HepG2 (cell line): ENCODE results near the gene TAF9B. TPM values are rescaled to one million over a fixed set of nuclear protein-coding genes. Genes with fewer than 3 reads are reported as not detected.

Experiments used
- ARNT ChIP-seq: fragments of 450-650 bp; IDR thresholded peaks from 2 replicates; pipeline ENCODE4 v1.6.1; 2017
- JUND ChIP-seq: sonication (generic); formaldehyde crosslinking; IDR thresholded peaks from 2 replicates; pipeline ENCODE4 v1.8.0; 2022; ENCODE audit warnings: mild to moderate bottlenecking, missing genetic modification reagents
- MAFG ChIP-seq: sonication (generic); formaldehyde crosslinking; IDR thresholded peaks from 2 replicates; pipeline ENCODE4 v1.5.1; 2020; ENCODE audit warnings: mild to moderate bottlenecking, missing genetic modification reagents
- SATB2 ChIP-seq: sonication (generic); formaldehyde crosslinking; IDR thresholded peaks from 2 replicates; pipeline ENCODE4 v1.5.0; 2020; ENCODE audit warnings: missing genetic modification reagents
- SPEN ChIP-seq: sonication (generic); formaldehyde crosslinking; IDR thresholded peaks from 2 replicates; pipeline ENCODE4 v1.5.1; 2020; ENCODE audit warnings: low read depth, mild to moderate bottlenecking, missing genetic modification reagents
- U2AF1 ChIP-seq: fragments of 200-400 bp; formaldehyde crosslinking; optimal IDR thresholded peaks from 2 replicates; pipeline ENCODE3; 2017; ENCODE audit warnings: mild to moderate bottlenecking, low read depth, low read length
- ZNF274 ChIP-seq: sonication (generic); formaldehyde crosslinking; IDR thresholded peaks from 2 replicates; pipeline ENCODE4 v1.5.1; 2020; ENCODE audit warnings: mild to moderate bottlenecking, missing genetic modification reagents
- ZNF614 ChIP-seq: IDR thresholded peaks from 2 replicates; pipeline ENCODE4 v1.6.1; 2018; ENCODE audit warnings: missing biosample characterization, missing genetic modification reagents, inconsistent platforms, borderline replicate concordance
- ZNF652 ChIP-seq: IDR thresholded peaks from 2 replicates; pipeline ENCODE4 v1.6.1; 2016; ENCODE audit warnings: low read depth, borderline replicate concordance
- ZNF737 ChIP-seq: sonication (generic); formaldehyde crosslinking; IDR thresholded peaks from 2 replicates; pipeline ENCODE4 v1.5.0; 2020; ENCODE audit warnings: missing genetic modification reagents, mild to moderate bottlenecking, borderline replicate concordance
- ZNF841 ChIP-seq: sonication (generic); formaldehyde crosslinking; IDR thresholded peaks from 2 replicates; pipeline ENCODE4 v1.8.1; 2023; ENCODE audit warnings: missing genetic modification reagents, borderline replicate concordance
- polyA plus RNA-seq, 8 experiments: library from polyadenylated mRNA; depleted of rRNA in 3 of 8; stranded (reverse) in 7 of 8; unstranded in 1 of 8; fragments of >200 nt; fragmentation: Illumina TruSeq in 4 of 8; extraction: Trizol in 4 of 8; gene quantifications; 2 replicates each; pipeline versions ENCODE4 v1.2.1 to v1.2.3, GENCODE V29; 2011 to 2016; ENCODE audit warnings: low read depth in 4 of 8, missing spikeins in 1 of 8, mixed read lengths in 1 of 8; ENCODE audit not compliant: insufficient read depth in 1 of 8
- total RNA-seq, 5 experiments: library from RNA; depleted of rRNA; stranded (reverse); fragments of >200 nt; fragmentation: Illumina TruSeq; extraction: Trizol; gene quantifications; 2 replicates each; pipeline ENCODE4 v1.2.3, GENCODE V29; 2016; ENCODE audit warnings: low read depth in 1 of 5
- TF ChIP-seq, protein P1 (sequence below): sonication (generic); formaldehyde crosslinking; IDR thresholded peaks from 2 replicates; pipeline ENCODE4 v1.5.0; 2020; ENCODE audit warnings: mild to moderate bottlenecking, missing genetic modification reagents, borderline replicate concordance
- TF ChIP-seq, protein P2 (sequence below): sonication (generic); formaldehyde crosslinking; conservative IDR thresholded peaks from 2 replicates; pipeline ENCODE4 v1.5.0; 2020; ENCODE audit warnings: missing genetic modification reagents
- TF ChIP-seq, protein P3 (sequence below): sonication (generic); formaldehyde crosslinking; conservative IDR thresholded peaks from 2 replicates; pipeline ENCODE4 v1.4.0; 2020; ENCODE audit warnings: missing genetic modification reagents
- TF ChIP-seq, protein P4 (sequence below): IDR thresholded peaks from 2 replicates; pipeline ENCODE4 v1.6.1; 2016; ENCODE audit warnings: missing compliant biosample characterization, missing genetic modification reagents, borderline replicate concordance

TAF9B gene
- total and polyA plus RNA-seq, 2 of the 13 experiments (the other 11 are each of a cell fraction or from before 2014, with no cell fraction given), result 10.8 to 15.2 TPM

DNA sequence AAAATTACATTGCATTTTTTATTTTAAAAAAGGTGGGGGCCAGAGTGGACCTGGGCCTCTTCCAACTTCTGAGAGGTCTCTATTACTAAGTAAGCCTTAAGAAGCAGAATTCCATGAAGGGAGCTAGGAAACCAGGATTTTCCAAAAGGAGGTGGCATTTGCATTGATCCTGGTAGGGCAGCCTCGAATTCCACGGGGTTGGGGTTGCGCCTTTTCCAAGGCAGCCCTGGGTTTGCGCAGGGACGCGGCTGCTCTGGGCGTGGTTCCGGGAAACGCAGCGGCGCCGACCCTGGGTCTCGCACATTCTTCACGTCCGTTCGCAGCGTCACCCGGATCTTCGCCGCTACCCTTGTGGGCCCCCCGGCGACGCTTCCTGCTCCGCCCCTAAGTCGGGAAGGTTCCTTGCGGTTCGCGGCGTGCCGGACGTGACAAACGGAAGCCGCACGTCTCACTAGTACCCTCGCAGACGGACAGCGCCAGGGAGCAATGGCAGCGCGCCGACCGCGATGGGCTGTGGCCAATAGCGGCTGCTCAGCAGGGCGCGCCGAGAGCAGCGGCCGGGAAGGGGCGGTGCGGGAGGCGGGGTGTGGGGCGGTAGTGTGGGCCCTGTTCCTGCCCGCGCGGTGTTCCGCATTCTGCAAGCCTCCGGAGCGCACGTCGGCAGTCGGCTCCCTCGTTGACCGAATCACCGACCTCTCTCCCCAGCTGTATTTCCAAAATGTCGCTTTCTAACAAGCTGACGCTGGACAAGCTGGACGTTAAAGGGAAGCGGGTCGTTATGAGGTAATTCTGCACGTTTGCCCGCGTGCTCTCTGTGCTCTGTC is 35.6 kb downstream of the TAF9B start, which contains the start of gene PGK1 (continued):
- TF ChIP-seq, protein P1, sequence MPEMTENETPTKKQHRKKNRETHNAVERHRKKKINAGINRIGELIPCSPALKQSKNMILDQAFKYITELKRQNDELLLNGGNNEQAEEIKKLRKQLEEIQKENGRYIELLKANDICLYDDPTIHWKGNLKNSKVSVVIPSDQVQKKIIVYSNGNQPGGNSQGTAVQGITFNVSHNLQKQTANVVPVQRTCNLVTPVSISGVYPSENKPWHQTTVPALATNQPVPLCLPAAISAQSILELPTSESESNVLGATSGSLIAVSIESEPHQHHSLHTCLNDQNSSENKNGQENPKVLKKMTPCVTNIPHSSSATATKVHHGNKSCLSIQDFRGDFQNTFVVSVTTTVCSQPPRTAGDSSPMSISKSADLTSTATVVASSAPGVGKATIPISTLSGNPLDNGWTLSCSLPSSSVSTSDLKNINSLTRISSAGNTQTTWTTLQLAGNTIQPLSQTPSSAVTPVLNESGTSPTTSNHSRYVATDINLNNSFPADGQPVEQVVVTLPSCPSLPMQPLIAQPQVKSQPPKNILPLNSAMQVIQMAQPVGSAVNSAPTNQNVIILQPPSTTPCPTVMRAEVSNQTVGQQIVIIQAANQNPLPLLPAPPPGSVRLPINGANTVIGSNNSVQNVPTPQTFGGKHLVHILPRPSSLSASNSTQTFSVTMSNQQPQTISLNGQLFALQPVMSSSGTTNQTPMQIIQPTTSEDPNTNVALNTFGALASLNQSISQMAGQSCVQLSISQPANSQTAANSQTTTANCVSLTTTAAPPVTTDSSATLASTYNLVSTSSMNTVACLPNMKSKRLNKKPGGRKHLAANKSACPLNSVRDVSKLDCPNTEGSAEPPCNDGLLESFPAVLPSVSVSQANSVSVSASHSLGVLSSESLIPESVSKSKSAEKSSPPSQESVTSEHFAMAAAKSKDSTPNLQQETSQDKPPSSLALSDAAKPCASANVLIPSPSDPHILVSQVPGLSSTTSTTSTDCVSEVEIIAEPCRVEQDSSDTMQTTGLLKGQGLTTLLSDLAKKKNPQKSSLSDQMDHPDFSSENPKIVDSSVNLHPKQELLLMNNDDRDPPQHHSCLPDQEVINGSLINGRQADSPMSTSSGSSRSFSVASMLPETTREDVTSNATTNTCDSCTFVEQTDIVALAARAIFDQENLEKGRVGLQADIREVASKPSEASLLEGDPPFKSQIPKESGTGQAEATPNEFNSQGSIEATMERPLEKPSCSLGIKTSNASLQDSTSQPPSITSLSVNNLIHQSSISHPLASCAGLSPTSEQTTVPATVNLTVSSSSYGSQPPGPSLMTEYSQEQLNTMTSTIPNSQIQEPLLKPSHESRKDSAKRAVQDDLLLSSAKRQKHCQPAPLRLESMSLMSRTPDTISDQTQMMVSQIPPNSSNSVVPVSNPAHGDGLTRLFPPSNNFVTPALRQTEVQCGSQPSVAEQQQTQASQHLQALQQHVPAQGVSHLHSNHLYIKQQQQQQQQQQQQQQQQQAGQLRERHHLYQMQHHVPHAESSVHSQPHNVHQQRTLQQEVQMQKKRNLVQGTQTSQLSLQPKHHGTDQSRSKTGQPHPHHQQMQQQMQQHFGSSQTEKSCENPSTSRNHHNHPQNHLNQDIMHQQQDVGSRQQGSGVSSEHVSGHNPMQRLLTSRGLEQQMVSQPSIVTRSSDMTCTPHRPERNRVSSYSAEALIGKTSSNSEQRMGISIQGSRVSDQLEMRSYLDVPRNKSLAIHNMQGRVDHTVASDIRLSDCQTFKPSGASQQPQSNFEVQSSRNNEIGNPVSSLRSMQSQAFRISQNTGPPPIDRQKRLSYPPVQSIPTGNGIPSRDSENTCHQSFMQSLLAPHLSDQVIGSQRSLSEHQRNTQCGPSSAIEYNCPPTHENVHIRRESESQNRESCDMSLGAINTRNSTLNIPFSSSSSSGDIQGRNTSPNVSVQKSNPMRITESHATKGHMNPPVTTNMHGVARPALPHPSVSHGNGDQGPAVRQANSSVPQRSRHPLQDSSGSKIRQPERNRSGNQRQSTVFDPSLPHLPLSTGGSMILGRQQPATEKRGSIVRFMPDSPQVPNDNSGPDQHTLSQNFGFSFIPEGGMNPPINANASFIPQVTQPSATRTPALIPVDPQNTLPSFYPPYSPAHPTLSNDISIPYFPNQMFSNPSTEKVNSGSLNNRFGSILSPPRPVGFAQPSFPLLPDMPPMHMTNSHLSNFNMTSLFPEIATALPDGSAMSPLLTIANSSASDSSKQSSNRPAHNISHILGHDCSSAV (CRISPR knock-in tag), result no peak
- TF ChIP-seq, protein P2, sequence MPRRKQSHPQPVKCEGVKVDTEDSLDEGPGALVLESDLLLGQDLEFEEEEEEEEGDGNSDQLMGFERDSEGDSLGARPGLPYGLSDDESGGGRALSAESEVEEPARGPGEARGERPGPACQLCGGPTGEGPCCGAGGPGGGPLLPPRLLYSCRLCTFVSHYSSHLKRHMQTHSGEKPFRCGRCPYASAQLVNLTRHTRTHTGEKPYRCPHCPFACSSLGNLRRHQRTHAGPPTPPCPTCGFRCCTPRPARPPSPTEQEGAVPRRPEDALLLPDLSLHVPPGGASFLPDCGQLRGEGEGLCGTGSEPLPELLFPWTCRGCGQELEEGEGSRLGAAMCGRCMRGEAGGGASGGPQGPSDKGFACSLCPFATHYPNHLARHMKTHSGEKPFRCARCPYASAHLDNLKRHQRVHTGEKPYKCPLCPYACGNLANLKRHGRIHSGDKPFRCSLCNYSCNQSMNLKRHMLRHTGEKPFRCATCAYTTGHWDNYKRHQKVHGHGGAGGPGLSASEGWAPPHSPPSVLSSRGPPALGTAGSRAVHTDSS (CRISPR knock-in tag), result no peak
- peak; percentile 68; the same call in 1 of the 2 replicates for TF ChIP-seq ZNF614 (CRISPR knock-in tag)
- TF ChIP-seq, protein P3, sequence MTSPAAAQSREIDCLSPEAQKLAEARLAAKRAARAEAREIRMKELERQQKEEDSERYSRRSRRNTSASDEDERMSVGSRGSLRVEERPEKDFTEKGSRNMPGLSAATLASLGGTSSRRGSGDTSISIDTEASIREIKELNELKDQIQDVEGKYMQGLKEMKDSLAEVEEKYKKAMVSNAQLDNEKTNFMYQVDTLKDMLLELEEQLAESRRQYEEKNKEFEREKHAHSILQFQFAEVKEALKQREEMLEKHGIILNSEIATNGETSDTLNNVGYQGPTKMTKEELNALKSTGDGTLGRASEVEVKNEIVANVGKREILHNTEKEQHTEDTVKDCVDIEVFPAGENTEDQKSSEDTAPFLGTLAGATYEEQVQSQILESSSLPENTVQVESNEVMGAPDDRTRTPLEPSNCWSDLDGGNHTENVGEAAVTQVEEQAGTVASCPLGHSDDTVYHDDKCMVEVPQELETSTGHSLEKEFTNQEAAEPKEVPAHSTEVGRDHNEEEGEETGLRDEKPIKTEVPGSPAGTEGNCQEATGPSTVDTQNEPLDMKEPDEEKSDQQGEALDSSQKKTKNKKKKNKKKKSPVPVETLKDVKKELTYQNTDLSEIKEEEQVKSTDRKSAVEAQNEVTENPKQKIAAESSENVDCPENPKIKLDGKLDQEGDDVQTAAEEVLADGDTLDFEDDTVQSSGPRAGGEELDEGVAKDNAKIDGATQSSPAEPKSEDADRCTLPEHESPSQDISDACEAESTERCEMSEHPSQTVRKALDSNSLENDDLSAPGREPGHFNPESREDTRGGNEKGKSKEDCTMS (CRISPR knock-in tag), result no peak
- TF ChIP-seq MAFG (CRISPR knock-in tag), result no peak
- no peak for TF ChIP-seq JUND (CRISPR knock-in tag)
- TF ChIP-seq U2AF1, result no peak
- TF ChIP-seq, protein P4, sequence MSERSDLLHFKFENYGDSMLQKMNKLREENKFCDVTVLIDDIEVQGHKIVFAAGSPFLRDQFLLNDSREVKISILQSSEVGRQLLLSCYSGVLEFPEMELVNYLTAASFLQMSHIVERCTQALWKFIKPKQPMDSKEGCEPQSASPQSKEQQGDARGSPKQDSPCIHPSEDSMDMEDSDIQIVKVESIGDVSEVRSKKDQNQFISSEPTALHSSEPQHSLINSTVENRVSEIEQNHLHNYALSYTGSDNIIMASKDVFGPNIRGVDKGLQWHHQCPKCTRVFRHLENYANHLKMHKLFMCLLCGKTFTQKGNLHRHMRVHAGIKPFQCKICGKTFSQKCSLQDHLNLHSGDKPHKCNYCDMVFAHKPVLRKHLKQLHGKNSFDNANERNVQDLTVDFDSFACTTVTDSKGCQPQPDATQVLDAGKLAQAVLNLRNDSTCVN (CRISPR knock-in tag), result no peak
- TF ChIP-seq ZNF274, result peak; percentile 58; the same call in 1 of the 2 replicates
- TF ChIP-seq ZNF652 (CRISPR knock-in tag), result no peak
- TF ChIP-seq ARNT, result no peak
- TF ChIP-seq ZNF841, result no peak
- no peak for TF ChIP-seq ZNF737
- 0 out of 2 replicates have a peak, but pooled peaks have one; percentile 23 for TF ChIP-seq SATB2 (CRISPR knock-in tag)
- peak; percentile 85 for TF ChIP-seq SPEN (CRISPR knock-in tag)
